Measurements from ENCODE around the gene FAAP100.
"Not testable (repeated sequence)": the region's sequence is repeated elsewhere in the genome, so short reads cannot be mapped to it uniquely, and the experiment has no call there.

DNA sequence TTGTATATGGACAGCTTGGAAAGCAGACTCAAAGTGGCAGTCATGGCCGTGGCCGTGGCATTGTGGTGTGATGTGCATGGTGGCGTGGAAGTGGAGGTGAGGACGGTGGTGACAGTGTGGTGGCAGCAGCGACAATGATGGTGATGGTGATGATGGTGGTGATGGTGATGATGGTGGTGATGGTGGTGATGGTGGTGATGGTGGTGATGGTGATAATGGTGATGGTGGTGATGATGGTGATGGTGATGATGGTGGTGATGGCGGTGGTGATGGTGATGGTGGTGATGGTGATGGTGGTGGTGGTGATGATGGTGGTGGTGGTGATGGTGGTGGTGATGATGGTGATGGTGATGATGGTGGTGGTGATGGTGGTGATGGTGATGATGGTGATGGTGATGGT is 21.1 kb downstream of the FAAP100 start:
- TF ChIP-seq, protein P1, sequence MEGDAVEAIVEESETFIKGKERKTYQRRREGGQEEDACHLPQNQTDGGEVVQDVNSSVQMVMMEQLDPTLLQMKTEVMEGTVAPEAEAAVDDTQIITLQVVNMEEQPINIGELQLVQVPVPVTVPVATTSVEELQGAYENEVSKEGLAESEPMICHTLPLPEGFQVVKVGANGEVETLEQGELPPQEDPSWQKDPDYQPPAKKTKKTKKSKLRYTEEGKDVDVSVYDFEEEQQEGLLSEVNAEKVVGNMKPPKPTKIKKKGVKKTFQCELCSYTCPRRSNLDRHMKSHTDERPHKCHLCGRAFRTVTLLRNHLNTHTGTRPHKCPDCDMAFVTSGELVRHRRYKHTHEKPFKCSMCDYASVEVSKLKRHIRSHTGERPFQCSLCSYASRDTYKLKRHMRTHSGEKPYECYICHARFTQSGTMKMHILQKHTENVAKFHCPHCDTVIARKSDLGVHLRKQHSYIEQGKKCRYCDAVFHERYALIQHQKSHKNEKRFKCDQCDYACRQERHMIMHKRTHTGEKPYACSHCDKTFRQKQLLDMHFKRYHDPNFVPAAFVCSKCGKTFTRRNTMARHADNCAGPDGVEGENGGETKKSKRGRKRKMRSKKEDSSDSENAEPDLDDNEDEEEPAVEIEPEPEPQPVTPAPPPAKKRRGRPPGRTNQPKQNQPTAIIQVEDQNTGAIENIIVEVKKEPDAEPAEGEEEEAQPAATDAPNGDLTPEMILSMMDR (conservative IDR thresholded peaks at IDR 0.05; ENCODE audit: low read length) = not testable (repeated sequence)
- TF ChIP-seq EZH2phosphoT487 (IDR thresholded peaks at IDR 0.05; ENCODE audit: borderline replicate concordance) = not testable (repeated sequence)

Data from Loucy (cell line).